ENCODE data around the gene MARK3. TPM values are rescaled to one million over a fixed set of nuclear protein-coding genes. Genes with fewer than 3 reads are reported as not detected.

Gene MARK3
- total RNA-seq, 4 donors from 2014 or later, result 50.7 to 111 (median 89.1) TPM

- TF ChIP-seq POLR2A (IDR thresholded peaks at IDR 0.05) (no peak), CTCF (IDR thresholded peaks at IDR 0.05) (no peak)
- Histone ChIP-seq H3K4me1 (no peaks in the 10 kb centered on the region), H3K9me3 (no peaks in the 10 kb centered on the region), H3K27me3 (no peaks in the 10 kb centered on the region), H3K27ac (no peak overlapping the region), H3K4me3 (no peak overlapping the region), H3K36me3 (no peaks in the 10 kb centered on the region)
- DNase-seq, result no peak
- intact Hi-C loops (cut with DNase I; ENCODE audit: low total_unique reads), result no loop called here
Observed at GRCh38 chr14:103377522-103378037, 7.6 kb upstream of the MARK3 start.

GRCh38 chr14:103378038-103378854, 7.0 kb upstream of the MARK3 start:
- no peak for DNase-seq
- H3K27me3 ChIP-seq, result no peaks in the 10 kb centered on the region
- intact Hi-C loops (cut with DNase I; ENCODE audit: low total_unique reads), result no loop called here
- H3K4me3 ChIP-seq, result no peak overlapping the region
- no peaks in the 10 kb centered on the region for H3K9me3 ChIP-seq
- no peak overlapping the region for H3K27ac ChIP-seq
- H3K4me1 ChIP-seq, result no peaks in the 10 kb centered on the region
- H3K36me3 ChIP-seq, result no peaks in the 10 kb centered on the region
- no peak for TF ChIP-seq CTCF (IDR thresholded peaks at IDR 0.05)
- TF ChIP-seq POLR2A (IDR thresholded peaks at IDR 0.05), result no peak

DNA sequence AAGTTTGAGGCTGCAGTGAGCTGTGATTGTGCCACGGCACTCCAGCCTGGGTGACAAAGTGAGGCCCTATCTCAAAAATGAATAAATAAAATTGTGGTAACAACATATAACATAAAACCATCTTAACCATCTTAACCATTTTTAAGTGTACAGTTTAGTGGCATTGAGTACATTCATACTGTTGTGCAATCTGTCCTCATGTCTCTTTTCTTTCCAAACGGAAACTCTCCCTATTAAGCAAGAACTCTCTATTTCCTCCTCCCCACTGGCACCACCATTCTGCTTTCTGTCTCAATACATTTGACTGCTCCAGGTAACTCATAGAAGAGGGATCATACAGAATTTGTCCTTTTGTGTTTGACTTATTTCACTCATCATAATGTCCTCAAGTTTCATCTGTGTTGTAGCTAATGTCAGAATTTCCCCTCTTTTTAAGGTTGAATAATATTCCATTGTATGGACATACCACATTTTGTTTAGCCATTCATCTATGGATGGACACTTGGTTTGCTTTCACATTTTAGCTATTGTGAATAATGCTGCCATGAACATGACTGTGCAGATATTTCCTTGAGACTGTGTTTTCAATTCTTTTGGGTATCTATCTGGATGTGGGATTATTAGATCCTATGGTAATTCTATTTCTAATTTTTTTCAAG, 4.4 kb upstream of the MARK3 start:
- Histone ChIP-seq H3K27ac (no peak overlapping the region), H3K27me3 (no peaks in the 10 kb centered on the region), H3K4me1 (peaks cover 0 to 6% of the 10 kb centered on the region in 2 donors), H3K36me3 (no peaks in the 10 kb centered on the region), H3K4me3 (no peak overlapping the region), H3K9me3 (no peaks in the 10 kb centered on the region)
- intact Hi-C loops (cut with DNase I; ENCODE audit: low total_unique reads), result no loop called here
- DNase-seq, result no peak
- TF ChIP-seq POLR2A (IDR thresholded peaks at IDR 0.05) (no peak), CTCF (IDR thresholded peaks at IDR 0.05) (no peak)

DNA sequence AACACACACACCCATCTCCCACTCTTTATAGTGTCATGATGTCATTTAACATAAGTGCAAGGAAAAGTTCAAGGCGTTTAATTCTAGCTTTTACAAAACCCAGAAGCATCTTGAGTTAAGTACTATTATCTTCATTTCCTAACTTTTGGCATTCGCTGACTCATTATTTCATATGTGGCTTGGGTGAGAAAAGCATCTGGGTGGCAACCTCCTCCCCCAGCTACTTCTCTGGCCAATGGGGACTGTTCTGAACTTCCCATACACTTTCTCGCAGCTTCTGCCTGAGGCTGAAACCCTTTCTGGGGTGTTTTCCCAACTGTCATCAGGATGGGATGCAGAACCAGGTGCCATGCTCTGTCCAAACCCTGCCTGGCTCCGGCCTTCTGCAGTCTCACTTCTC, 2.8 kb upstream of the MARK3 start:
- H3K9me3 ChIP-seq, result no peaks in the 10 kb centered on the region
- H3K4me3 ChIP-seq, result no peak overlapping the region
- intact Hi-C loops (cut with DNase I; ENCODE audit: low total_unique reads), result no loop called here
- TF ChIP-seq CTCF (IDR thresholded peaks at IDR 0.05), result no peak
- no peak for TF ChIP-seq POLR2A (IDR thresholded peaks at IDR 0.05)
- H3K36me3 ChIP-seq, result no peaks in the 10 kb centered on the region
- no peak overlapping the region for H3K27ac ChIP-seq
- no peak for DNase-seq
- H3K27me3 ChIP-seq, result no peaks in the 10 kb centered on the region
- H3K4me1 ChIP-seq, result peaks cover 0 to 6% of the 10 kb centered on the region in 2 donors
